22Rv1 (cell line): ENCODE results near the gene RNASE4.

Experiments
- H3K27ac ChIP-seq: fragments of 450-650 bp; 2 replicates; pipeline ENCODE4 v1.5.1; 2017
- ZFX ChIP-seq: fragments of 450-650 bp; IDR thresholded peaks from 2 replicates; pipeline ENCODE4 v1.6.1; 2017; ENCODE audit warnings: antibody characterized with exemption, borderline replicate concordance
- TF ChIP-seq, protein P1 (sequence below): fragments of 450-650 bp; IDR thresholded peaks from 2 replicates; pipeline ENCODE4 v1.5.1; 2017; ENCODE audit warnings: mild to moderate bottlenecking

Gene RNASE4

DNA sequence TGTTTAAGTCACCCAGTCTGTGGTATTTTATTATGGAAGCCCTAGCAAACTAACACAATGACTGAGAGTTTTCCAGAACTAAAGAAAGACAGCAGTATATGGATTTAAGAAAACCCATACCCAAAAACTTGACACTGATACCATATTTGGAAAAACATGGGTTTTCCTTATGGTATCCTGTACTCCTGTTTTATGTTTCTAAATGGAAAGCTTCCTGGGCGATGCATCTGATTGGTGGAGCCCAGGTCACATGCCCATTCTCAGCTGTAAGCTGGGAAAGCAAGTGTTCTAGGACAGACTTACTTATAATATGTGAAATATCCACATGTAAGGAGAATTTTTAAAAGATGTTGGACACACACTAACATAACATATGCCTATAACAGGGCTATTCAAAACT is 4.5 kb upstream of the RNASE4 start:
- peak overlapping the region; percentile 100 for H3K27ac ChIP-seq
- TF ChIP-seq, protein P1, sequence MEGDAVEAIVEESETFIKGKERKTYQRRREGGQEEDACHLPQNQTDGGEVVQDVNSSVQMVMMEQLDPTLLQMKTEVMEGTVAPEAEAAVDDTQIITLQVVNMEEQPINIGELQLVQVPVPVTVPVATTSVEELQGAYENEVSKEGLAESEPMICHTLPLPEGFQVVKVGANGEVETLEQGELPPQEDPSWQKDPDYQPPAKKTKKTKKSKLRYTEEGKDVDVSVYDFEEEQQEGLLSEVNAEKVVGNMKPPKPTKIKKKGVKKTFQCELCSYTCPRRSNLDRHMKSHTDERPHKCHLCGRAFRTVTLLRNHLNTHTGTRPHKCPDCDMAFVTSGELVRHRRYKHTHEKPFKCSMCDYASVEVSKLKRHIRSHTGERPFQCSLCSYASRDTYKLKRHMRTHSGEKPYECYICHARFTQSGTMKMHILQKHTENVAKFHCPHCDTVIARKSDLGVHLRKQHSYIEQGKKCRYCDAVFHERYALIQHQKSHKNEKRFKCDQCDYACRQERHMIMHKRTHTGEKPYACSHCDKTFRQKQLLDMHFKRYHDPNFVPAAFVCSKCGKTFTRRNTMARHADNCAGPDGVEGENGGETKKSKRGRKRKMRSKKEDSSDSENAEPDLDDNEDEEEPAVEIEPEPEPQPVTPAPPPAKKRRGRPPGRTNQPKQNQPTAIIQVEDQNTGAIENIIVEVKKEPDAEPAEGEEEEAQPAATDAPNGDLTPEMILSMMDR: no peak
- TF ChIP-seq ZFX: no peak

DNA sequence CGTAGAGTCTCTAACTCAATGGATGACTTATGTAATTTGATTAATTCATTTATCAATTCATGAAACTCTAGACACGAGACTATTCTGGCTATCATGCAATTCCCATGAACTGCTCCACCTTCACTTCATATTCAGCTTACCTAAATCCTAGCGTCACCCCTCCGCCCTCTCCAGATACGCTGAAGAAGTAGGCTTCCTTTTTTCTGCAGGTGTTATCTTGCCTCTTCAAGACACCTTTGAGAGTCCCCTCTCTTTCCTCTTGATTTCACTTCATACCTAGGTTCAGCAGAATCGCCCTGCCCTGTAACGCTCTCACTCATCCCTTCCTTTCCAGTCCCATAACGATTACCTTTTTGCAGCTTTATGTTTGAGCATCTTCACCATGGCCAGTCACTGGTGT is 4.0 kb upstream of the RNASE4 start:
- TF ChIP-seq ZFX: no peak
- TF ChIP-seq, protein P1: no peak
- peak overlapping the region; percentile 100 for H3K27ac ChIP-seq

DNA sequence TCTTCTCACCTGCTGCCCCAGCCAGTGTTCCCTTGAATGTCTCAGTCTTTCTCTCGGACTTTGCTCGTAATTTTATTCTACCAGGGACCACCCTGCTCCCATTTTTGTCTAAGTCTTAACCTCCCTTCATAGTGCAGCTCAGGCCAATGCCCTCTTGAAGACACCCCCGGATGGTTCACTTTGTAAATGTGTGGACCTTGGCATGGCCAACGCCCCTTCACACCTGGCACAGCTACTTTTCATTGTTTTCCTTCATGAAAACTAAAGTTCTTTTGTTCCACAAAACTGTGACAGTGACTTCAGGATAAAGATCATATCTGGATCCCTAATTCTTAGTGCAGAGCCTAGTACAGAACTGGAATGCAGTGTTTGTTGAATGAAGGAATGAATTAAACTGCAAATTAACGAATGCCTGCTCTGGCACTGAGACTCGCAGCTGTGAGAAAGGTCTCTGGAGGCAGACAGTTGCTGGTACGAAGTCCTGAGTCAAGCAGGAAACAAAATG is 3.5 kb upstream of the RNASE4 start:
- H3K27ac ChIP-seq: peak overlapping the region; percentile 100
- no peak for TF ChIP-seq ZFX
- TF ChIP-seq, protein P1: no peak

DNA sequence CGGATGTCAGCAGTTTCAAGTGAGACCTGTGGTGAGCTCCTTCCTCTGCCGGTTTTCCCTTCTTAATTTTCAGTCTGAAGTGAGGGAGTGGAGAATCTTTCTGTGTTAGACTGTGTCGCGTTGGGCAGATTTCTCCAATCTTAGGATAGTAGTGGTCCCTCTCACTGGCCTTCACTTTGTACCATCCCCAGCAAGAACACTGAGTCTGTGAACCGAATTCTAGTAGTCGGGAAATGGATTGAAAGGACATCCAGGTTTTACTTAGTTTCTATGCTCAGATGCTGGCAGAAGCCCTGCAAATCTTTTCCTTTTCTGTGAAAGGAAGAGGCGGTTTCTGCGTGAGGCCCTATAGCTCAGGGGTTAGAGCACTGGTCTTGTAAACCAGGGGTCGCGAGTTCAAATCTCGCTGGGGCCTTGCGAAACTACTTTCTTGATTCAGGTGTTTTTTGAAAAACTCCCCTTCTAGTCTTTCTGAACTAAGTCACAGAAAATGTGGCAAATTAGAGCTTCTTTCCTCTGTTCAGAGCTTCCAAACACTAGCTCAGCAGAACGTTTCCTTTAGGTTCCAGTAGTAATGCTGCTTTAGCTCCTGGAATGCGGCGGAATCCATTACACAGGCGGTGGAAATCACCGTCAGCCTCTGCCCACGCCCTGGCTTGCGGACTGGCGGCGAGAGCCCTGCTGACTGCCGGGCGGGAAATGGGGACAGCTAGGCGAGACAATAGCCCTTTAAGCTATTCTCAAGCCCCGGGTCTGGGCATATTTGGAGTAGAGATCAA is 2.8 kb upstream of the RNASE4 start:
- H3K27ac ChIP-seq: peak overlapping the region; percentile 100
- no peak for TF ChIP-seq ZFX
- TF ChIP-seq, protein P1: no peak

DNA sequence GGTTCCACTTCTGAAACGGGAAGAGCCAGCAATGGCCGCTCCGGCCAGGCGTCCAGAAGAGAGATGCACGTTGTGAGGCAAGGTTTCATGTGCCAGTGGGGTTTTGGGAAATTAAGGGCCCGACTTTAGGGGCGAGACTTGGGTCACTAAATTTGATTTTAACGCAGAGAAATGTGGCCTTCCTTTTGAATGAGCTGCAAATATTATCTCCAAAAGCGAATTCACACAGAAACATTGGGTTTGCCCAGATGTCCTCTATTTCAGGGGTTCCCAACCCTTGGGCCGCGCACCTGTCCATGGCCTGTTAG is 2.3 kb upstream of the RNASE4 start:
- H3K27ac ChIP-seq: peak overlapping the region; percentile 100
- TF ChIP-seq, protein P1: no peak
- no peak for TF ChIP-seq ZFX

DNA sequence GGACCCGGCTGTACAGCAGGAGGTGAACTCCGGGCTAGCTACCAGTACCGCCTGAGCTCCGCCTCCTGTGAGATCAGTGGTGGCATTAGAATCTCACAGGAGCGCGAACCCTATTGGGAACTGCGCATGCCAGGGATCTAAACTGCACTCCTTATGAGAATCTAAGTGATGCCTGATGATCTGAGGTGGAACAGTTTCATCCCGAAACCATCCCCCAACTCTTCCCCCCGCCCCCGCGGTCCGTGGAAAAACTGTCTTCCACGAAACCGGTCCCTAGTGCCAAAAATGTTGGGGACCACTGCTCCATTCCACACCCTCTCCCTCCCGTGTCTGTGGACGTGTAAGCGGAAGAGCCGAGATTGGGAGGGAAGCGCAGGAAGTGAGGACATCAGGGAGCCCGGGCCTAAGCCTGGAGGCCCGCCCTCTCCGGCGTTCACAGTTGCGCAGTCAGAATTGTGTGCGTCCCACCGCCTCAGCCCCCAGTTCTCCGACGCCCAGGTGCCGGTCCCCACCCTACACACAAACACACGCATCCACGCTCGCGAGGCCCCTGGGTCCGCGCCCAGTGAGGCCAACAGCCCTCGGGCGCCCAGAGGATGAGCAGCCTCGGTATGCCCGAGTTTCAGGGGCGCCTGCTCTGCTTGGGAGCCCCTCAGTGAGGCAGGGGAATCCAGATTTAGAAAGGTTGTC is 1.8 kb upstream of the RNASE4 start:
- peak overlapping the region; percentile 100 for H3K27ac ChIP-seq
- no peak for TF ChIP-seq ZFX
- TF ChIP-seq, protein P1: peak; percentile 22; the same call in 1 of the 2 replicates
